H1 (cell line): Measurements from ENCODE around the gene BRAP. TPM values are rescaled to one million over a fixed set of nuclear protein-coding genes. Genes with fewer than 3 reads are reported as not detected.
A peak's percentile ranks its signal among the peaks of the same experiment; 100 is the strongest.

Experiments
- CTCF ChIA-PET: fragments of 300-600 bp; sonication (Branson Sonifier 250); formaldehyde crosslinking; loops from one replicate; lab custom pipeline; 2021; ENCODE audit not compliant: partially characterized antibody; lab: Charles Lee
- POLR2A ChIA-PET: fragments of 300-600 bp; sonication (Branson Sonifier 250); formaldehyde crosslinking; loops from one replicate; lab custom pipeline; 2021; ENCODE audit warnings: inconsistent platforms; ENCODE audit not compliant: partially characterized antibody; lab: Charles Lee
- DNase-seq, 2 experiments: peaks; one replicate each; pipeline versions ENCODE4 v3.0.0 to v3.0.0-alpha.2; 2010 to 2022; ENCODE audit warnings: low spot score in 2 of 2, low read depth in 1 of 2, mixed read lengths in 1 of 2
- FAIRE-seq: peaks from 2 replicates; lab custom pipeline; 2011; peaks lifted over from hg19 to GRCh38; lab: Jason Lieb, UNC
- H2AFZ ChIP-seq: 2 replicates; pipeline ENCODE4 v1.8.1; 2012; ENCODE audit warnings: low read length, inconsistent platforms
- H2AK5ac ChIP-seq: 2 replicates; pipeline ENCODE4 v1.6.1; 2013; ENCODE audit warnings: low read depth, low read length
- H2BK120ac ChIP-seq: replicated peaks from 2 replicates; pipeline ENCODE3; 2013; ENCODE audit warnings: low read depth, low read length, inconsistent platforms
- H2BK12ac ChIP-seq: 2 replicates; pipeline ENCODE4 v1.6.1; 2013; ENCODE audit warnings: low read depth, low read length
- H2BK15ac ChIP-seq: 2 replicates; pipeline ENCODE4 v1.6.1; 2013; ENCODE audit warnings: low read length
- H2BK20ac ChIP-seq: 2 replicates; pipeline ENCODE4 v1.6.1; 2013; ENCODE audit warnings: low read length
- H2BK5ac ChIP-seq: 2 replicates; pipeline ENCODE4 v1.6.1; 2013; ENCODE audit warnings: low read depth, low read length
- H3K14ac ChIP-seq: 2 replicates; pipeline ENCODE4 v1.6.1; 2013; ENCODE audit warnings: inconsistent platforms; ENCODE audit not compliant: insufficient read length
- H3K18ac ChIP-seq: 2 replicates; pipeline ENCODE4 v1.6.1; 2013; ENCODE audit warnings: low read length; ENCODE audit errors: extremely low read depth
- H3K23ac ChIP-seq: 2 replicates; pipeline ENCODE4 v1.6.1; 2013; ENCODE audit warnings: inconsistent platforms; ENCODE audit not compliant: insufficient read length
- H3K23me2 ChIP-seq: 2 replicates; pipeline ENCODE4 v1.6.1; 2013; ENCODE audit warnings: low read depth, low read length
- H3K27ac ChIP-seq: 2 replicates; pipeline ENCODE4 v1.6.1; 2011; ENCODE audit warnings: low read depth, low read length, inconsistent platforms
- H3K27me3 ChIP-seq, 4 experiments: replicated peaks in 1 of 4; 1 replicate in 1 of 4; 2 replicates in 3 of 4; pipeline versions ENCODE4 v1.6.1 to v1.8.1; 2011 to 2013; ENCODE audit warnings: low read length in 3 of 4, mild to moderate bottlenecking in 3 of 4, inconsistent platforms in 2 of 4, mixed read lengths in 2 of 4, moderate library complexity in 1 of 4; ENCODE audit not compliant: control insufficient read depth in 3 of 4, insufficient read depth in 3 of 4; ENCODE audit errors: extremely low read depth in 1 of 4
- H3K36me3 ChIP-seq, 4 experiments: 2 replicates each; pipeline versions ENCODE4 v1.6.1 to v1.8.1; 2011 to 2013; ENCODE audit warnings: mild to moderate bottlenecking in 4 of 4, low read length in 3 of 4, moderate library complexity in 2 of 4, control low read depth in 1 of 4, inconsistent platforms in 1 of 4; ENCODE audit not compliant: insufficient read depth in 4 of 4, control insufficient read depth in 2 of 4
- H3K4ac ChIP-seq: replicated peaks from 2 replicates; pipeline ENCODE3; 2013; ENCODE audit warnings: low read length, low read depth, mixed read lengths, inconsistent platforms; ENCODE audit not compliant: insufficient read length
- H3K4me1 ChIP-seq, 4 experiments: replicated peaks in 1 of 4; 1 replicate in 1 of 4; 2 replicates in 3 of 4; pipeline versions ENCODE4 v1.6.1 to v1.8.1; 2011 to 2013; ENCODE audit warnings: low read length in 3 of 4, inconsistent platforms in 2 of 4, mixed read lengths in 1 of 4; ENCODE audit not compliant: insufficient read depth in 4 of 4, control insufficient read depth in 3 of 4
- H3K4me2 ChIP-seq, 2 experiments: 2 replicates each; pipeline versions ENCODE4 v1.6.1 to v1.8.1; 2011 to 2013; ENCODE audit warnings: low read depth in 2 of 2, low read length in 2 of 2, control low read depth in 1 of 2, inconsistent platforms in 1 of 2, mild to moderate bottlenecking in 1 of 2; ENCODE audit not compliant: insufficient read depth in 1 of 2
- H3K4me3 ChIP-seq, 4 experiments: fragments of 200-600, 300-600 bp in 1 of 4; sonication (generic), shearing (Covaris generic), sonication (Bioruptor Twin) in 1 of 4; 2 replicates each; pipeline versions ENCODE4 v1.5.1 to v1.8.1; 2011 to 2016; ENCODE audit warnings: low read length in 4 of 4, low read depth in 3 of 4, control low read depth in 2 of 4, inconsistent platforms in 2 of 4, mild to moderate bottlenecking in 2 of 4, mixed read lengths in 1 of 4, moderate library complexity in 1 of 4; ENCODE audit not compliant: insufficient read depth in 2 of 4; ENCODE audit errors: extremely low read depth in 1 of 4
- H3K56ac ChIP-seq: replicated peaks from 2 replicates; pipeline ENCODE3; 2013; ENCODE audit warnings: low read depth, mild to moderate bottlenecking, mixed read lengths, low read length, inconsistent platforms; ENCODE audit not compliant: insufficient read length
- H3K79me1 ChIP-seq: 2 replicates; pipeline ENCODE4 v1.6.1; 2013; ENCODE audit warnings: low read depth, low read length, control low read depth
- H3K79me2 ChIP-seq, 2 experiments: 2 replicates each; pipeline versions ENCODE4 v1.6.1 to v1.8.1; 2012 to 2013; ENCODE audit warnings: low read length in 2 of 2, mild to moderate bottlenecking in 2 of 2, inconsistent platforms in 1 of 2; ENCODE audit not compliant: insufficient read depth in 2 of 2, control insufficient read depth in 1 of 2
- H3K9ac ChIP-seq, 4 experiments: replicated peaks in 1 of 4; 1 replicate in 1 of 4; 2 replicates in 3 of 4; pipeline versions ENCODE4 v1.6.1 to v1.8.1; 2011 to 2013; ENCODE audit warnings: low read depth in 3 of 4, low read length in 3 of 4, control low read depth in 2 of 4, mild to moderate bottlenecking in 2 of 4, moderate library complexity in 2 of 4, inconsistent platforms in 1 of 4; ENCODE audit errors: extremely low read depth in 1 of 4
- H3K9me3 ChIP-seq, 2 experiments: 2 replicates each; pipeline versions ENCODE4 v1.6.1 to v1.8.1; 2012 to 2013; ENCODE audit warnings: mild to moderate bottlenecking in 2 of 2, moderate library complexity in 2 of 2, control low read depth in 1 of 2, inconsistent platforms in 1 of 2, low read depth in 1 of 2, low read length in 1 of 2, mixed read lengths in 1 of 2; ENCODE audit not compliant: insufficient read depth in 2 of 2
- H4K20me1 ChIP-seq, 2 experiments: replicated peaks in 1 of 2; 2 replicates each; pipeline versions ENCODE3 to v1.8.1; 2011 to 2013; ENCODE audit warnings: inconsistent platforms in 2 of 2, low read length in 2 of 2, mild to moderate bottlenecking in 1 of 2; ENCODE audit not compliant: insufficient read depth in 2 of 2, control insufficient read depth in 1 of 2
- H4K5ac ChIP-seq: 2 replicates; pipeline ENCODE4 v1.6.1; 2013; ENCODE audit warnings: low read length, low read depth, mixed read lengths, inconsistent platforms; ENCODE audit not compliant: insufficient read length
- H4K8ac ChIP-seq: 2 replicates; pipeline ENCODE4 v1.8.0; 2013; ENCODE audit warnings: mild to moderate bottlenecking, moderate library complexity, low read length, inconsistent platforms; ENCODE audit not compliant: insufficient read depth; ENCODE audit errors: extremely low read depth
- H4K91ac ChIP-seq: replicated peaks from 2 replicates; pipeline ENCODE3; 2013; ENCODE audit warnings: low read length, mixed read lengths, inconsistent platforms; ENCODE audit not compliant: insufficient read length
- CTBP2 ChIP-seq: IDR thresholded peaks from 2 replicates; pipeline ENCODE4 v1.7.0; 2011; ENCODE audit warnings: borderline replicate concordance, mild to moderate bottlenecking, moderate library complexity, mixed read lengths, low read length; ENCODE audit not compliant: insufficient read depth, insufficient read length
- GABPA ChIP-seq: IDR thresholded peaks from 2 replicates; pipeline ENCODE4 v1.6.1; 2011; ENCODE audit warnings: mild to moderate bottlenecking, low read length, moderate library complexity, borderline replicate concordance; ENCODE audit not compliant: insufficient read depth
- GTF2F1 ChIP-seq: IDR thresholded peaks from 2 replicates; pipeline ENCODE4 v1.6.1; 2012; ENCODE audit warnings: low read depth, low read length, improper control_type of control experiment, borderline replicate concordance
- NRF1 ChIP-seq: IDR thresholded peaks from 2 replicates; pipeline ENCODE4 v1.6.1; 2011; ENCODE audit warnings: mild to moderate bottlenecking, low read depth, low read length, improper control_type of control experiment
- PHF8 ChIP-seq: fragments of 200-600 bp; sonication (generic); conservative IDR thresholded peaks from 2 replicates; pipeline ENCODE4 v1.7.1; 2012; ENCODE audit warnings: low read depth, mild to moderate bottlenecking, inconsistent platforms, low read length, moderate library complexity
- SP1 ChIP-seq: IDR thresholded peaks from 2 replicates; pipeline ENCODE4 v1.6.1; 2011; ENCODE audit warnings: low read depth, low read length
- SP2 ChIP-seq: IDR thresholded peaks from 2 replicates; pipeline ENCODE4 v1.6.1; 2012; ENCODE audit warnings: mild to moderate bottlenecking, low read length, inconsistent platforms
- TBP ChIP-seq: IDR thresholded peaks from 2 replicates; pipeline ENCODE4 v1.6.1; 2011; ENCODE audit warnings: low read depth, low read length, improper control_type of control experiment
- WGBS, 2 experiments: shearing (Covaris generic) in 1 of 2; methylation state at CpG; one replicate each; pipeline versions ENCODE4 v1.1.6 to v1.1.7; 2013 to 2015; ENCODE audit warnings: low lambda C conversion rate in 2 of 2, mixed read lengths in 2 of 2, inconsistent platforms in 1 of 2, low coverage in 1 of 2, missing lambda C conversion rate in 1 of 2; ENCODE audit not compliant: insufficient replicate concordance in 2 of 2, insufficient coverage in 1 of 2, insufficient read length in 1 of 2; ENCODE audit errors: extremely low coverage in 1 of 2, missing lambda C conversion rate in 1 of 2; 5-methylcytosine and 5-hydroxymethylcytosine counted together
- long read RNA-seq, 2 experiments: library from RNA in 1 of 2; library from capped mRNA in 1 of 2; stranded (forward); transcript quantifications; one replicate each; pipeline ENCODE4 v2.0.0, GENCODE V29; 2021; ENCODE audit warnings: inconsistent platforms in 1 of 2
- polyA minus RNA-seq, 3 experiments: library from RNA; depleted of rRNA, polyadenylated mRNA; stranded (reverse); fragments of >200 nt; gene quantifications; 1 replicate in 2 of 3; 2 replicates in 1 of 3; pipeline ENCODE4 v1.2.3, GENCODE V29; 2011
- polyA plus RNA-seq, 7 experiments: library from polyadenylated mRNA; depleted of rRNA in 3 of 7; stranded (reverse) in 5 of 7; unstranded in 2 of 7; fragments of >200 nt in 5 of 7; fragments of 200-250 nt in 2 of 7; gene quantifications; 1 replicate in 5 of 7; 2 replicates in 1 of 7; 4 replicates in 1 of 7; pipeline versions ENCODE4 v1.2.1 to v1.2.3, GENCODE V29; 2011 to 2013; ENCODE audit warnings: missing spikeins in 2 of 7, mixed read lengths in 2 of 7
- total RNA-seq: library from RNA; stranded (reverse); fragmentation: NEBNext Ultra II Directional; extraction: Animal tissue kit (Norgen Biotek cat#: 25700); gene quantifications from 2 replicates; pipeline ENCODE4 v1.2.1, GENCODE V29; 2021

The BRAP gene
- 20.1 and 22.2 TPM in 2 replicates for total RNA-seq
- 11.7 and 12.8 TPM in 2 replicates for polyA plus RNA-seq (2011; rRNA removed)
- 16.2 TPM for polyA plus RNA-seq (2011; cell fraction: cytosol; rRNA removed)
- 10.9 TPM for polyA plus RNA-seq (2011; cell fraction: nucleus; rRNA removed)
- polyA plus RNA-seq (2012, experiment 1 of 2) = 13.3 to 16.6 TPM (median 15.1 TPM) in 4 replicates
- polyA plus RNA-seq (2012, experiment 2 of 2) = 1.5 TPM
- 11.9 TPM for polyA plus RNA-seq (2013, experiment 1 of 2)
- 12.7 TPM for polyA plus RNA-seq (2013, experiment 2 of 2)
- polyA minus RNA-seq (2011; rRNA and poly(A)+ RNA removed) = 30.8 and 37.0 TPM in 2 replicates
- polyA minus RNA-seq (2011; cell fraction: cytosol; rRNA and poly(A)+ RNA removed) = 16.7 TPM
- polyA minus RNA-seq (2011; cell fraction: nucleus; rRNA and poly(A)+ RNA removed) = 15.3 TPM
- long read RNA-seq, experiment 1, full-length matches to known transcripts = 7 of 24 reads
- long read RNA-seq, experiment 1, partial matches to known transcripts = 7 of 24 reads
- long read RNA-seq, experiment 1, other reads (novel, unspliced or antisense) = 10 of 24 reads
- long read RNA-seq, experiment 2, partial matches to known transcripts = 2 of 4 reads
- long read RNA-seq, experiment 2, other reads (novel, unspliced or antisense) = 2 of 4 reads

DNA sequence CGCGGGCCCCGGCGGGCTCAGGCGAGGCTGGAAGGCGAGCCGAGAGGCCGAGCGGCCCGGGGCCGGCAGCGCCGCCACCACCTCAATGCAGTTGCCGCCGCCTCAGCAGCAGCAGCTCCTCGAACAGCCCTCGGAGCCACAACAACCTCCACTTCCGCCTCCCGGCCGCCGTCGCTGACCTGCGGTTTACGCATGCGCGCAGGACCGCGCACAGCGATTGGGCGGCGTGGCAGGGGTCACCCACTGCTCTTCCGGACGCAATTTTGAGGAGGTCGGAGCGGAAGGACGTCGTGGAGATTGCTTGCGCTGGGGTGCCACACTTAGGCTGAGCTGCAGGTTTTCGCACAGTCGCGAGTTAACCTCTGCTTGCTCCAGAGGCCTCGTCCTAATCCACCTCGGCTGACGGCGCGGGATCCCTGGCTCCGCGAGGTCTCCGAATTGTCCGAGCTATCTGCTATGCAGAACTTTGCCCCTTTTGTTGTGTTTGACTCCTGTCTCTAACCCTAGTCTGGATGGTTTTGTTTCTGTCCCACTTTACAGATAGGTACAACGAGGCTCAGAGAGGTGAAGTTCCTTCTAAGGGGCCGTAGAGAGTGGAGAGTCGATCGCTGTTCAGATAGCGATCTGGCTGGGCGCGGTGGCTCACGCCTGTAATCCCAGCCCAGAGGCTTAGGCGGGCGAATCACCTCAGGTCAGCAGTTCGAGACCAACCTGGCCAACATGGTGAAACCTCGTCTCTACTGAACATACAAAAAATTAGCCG, at the start of gene BRAP, which contains the start of gene ACAD10:
BRAP (minus strand) TSS at position 146 of the 763 bp plus-strand sequence. CDS start 164 bp downstream, outside the sequence.
ACAD10 (plus strand) TSS at position 243 of the 763 bp plus-strand sequence. CDS start 6,657 bp downstream, outside the sequence.
- Histone ChIP-seq H2BK120ac (no peak within 1 kb of the TSS), H3K56ac (peak within 1 kb of the TSS; percentile 54), H3K27ac (peak within 1 kb of the TSS; percentile 64), H3K4me1 (peaks cover 0 to 5% (median 0%) of the 10 kb centered on the region in 4 experiments; a peak in 1 of 7 replicates), H2BK12ac (peak within 1 kb of the TSS; percentile 84; the same call in 1 of the 2 replicates), H2AK5ac (no peak within 1 kb of the TSS), H3K18ac (0 out of 2 replicates have a peak within 1 kb of the TSS, but pooled peaks have one; percentile 63), H3K23ac (no peak within 1 kb of the TSS), H3K79me2 (peaks cover 7 to 30% of the 10 kb centered on the region in 2 experiments), H3K27me3 (no peaks in the 10 kb centered on the region), H2BK15ac (no peak within 1 kb of the TSS), H4K91ac (peak within 1 kb of the TSS; percentile 85), H4K8ac (peak within 1 kb of the TSS; percentile 96), H3K36me3 (peaks cover 0 to 18% (median 8%) of the 10 kb centered on the region in 4 experiments), H3K14ac (no peak within 1 kb of the TSS), H3K4me3 (peak within 1 kb of the TSS; percentile 70 to 97 (median 80)), H3K9me3 (no peaks in the 10 kb centered on the region), H3K9ac (peak within 1 kb of the TSS; percentile 80 to 91 (median 85)), H3K4me2 (peak within 1 kb of the TSS; percentile 73 to 96), H4K20me1 (no peaks in the 10 kb centered on the region), H4K5ac (peak within 1 kb of the TSS; percentile 96), H3K23me2 (peaks cover 9% of the 10 kb centered on the region), H3K79me1 (peaks cover 3% of the 10 kb centered on the region), H3K4ac (peak within 1 kb of the TSS; percentile 40), H2BK5ac (peak within 1 kb of the TSS; percentile 82), H2BK20ac (no peak within 1 kb of the TSS), H2AFZ (peak within 1 kb of the TSS; percentile 82)
- FAIRE-seq (no peak), DNase-seq (peak; percentile 80 to 96)
- WGBS, 2 experiments = 6% methylated on average over 55 of the region's 63 CpGs; no CpG with 5 or more reads in 1 of the 2 experiments
- CTCF ChIA-PET = interaction anchor here (3.6 kb wide), 1 partner anchor 14 kb away, joined by 19 read pairs; no protein-coding TSS in a partner anchor
- POLR2A ChIA-PET = interaction anchor here (0.6 to 1.7 kb wide), 26 partner anchors 9 to 1097 kb away, joined by 3 to 9 read pairs (median 4); partner anchors contain the start of genes ALDH2, ERP29 and TMEM116
- TF ChIP-seq SP2 = no peak
- TF ChIP-seq GTF2F1 = 0 out of 2 replicates have a peak, but pooled peaks have one; percentile 17
- peak; percentile 87 for TF ChIP-seq TBP
- peak; percentile 82 for TF ChIP-seq PHF8
- no peak for TF ChIP-seq CTBP2
- peak; percentile 63 for TF ChIP-seq NRF1
- no peak for TF ChIP-seq GABPA
- no peak for TF ChIP-seq SP1
